ENCODE results near the gene U2AF2. TPM values are rescaled to one million over a fixed set of nuclear protein-coding genes. Genes with fewer than 3 reads are reported as not detected.

U2AF2 gene
- polyA plus RNA-seq, 1 donor from 2014 or later, result 129 TPM

DNA sequence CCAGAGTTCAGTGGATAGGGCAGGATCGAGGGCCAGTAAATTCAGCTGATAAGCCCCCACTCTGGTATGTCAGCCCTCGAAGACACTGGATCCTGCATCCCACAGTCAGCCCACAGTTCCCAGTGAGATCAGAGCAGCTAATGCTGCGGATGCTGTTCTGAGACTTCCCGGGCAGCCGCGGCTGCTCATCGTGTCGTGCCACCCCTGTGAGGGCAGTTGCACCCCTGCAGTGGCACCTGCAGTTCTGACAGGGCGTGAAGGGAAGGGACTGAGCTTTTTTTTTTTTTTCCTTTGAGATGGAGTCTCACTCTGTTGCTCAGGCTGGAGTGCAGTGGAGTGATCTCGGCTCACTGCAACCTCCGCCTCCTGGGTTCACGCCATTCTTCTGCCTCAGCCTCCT is 12.7 kb downstream of the U2AF2 start:
- Histone ChIP-seq H3K27ac (ENCODE audit: low read length) (no peak overlapping the region), H3K79me2 (replicated peaks; ENCODE audit: insufficient read depth, low read length) (peaks cover 12% of the 10 kb centered on the region), H3K9me2 (ENCODE audit: insufficient read depth, low read length) (no peaks in the 10 kb centered on the region), H4K20me1 (ENCODE audit: insufficient read depth) (peaks cover 8% of the 10 kb centered on the region), H3K36me3 (ENCODE audit: insufficient read depth, low read length) (no peaks in the 10 kb centered on the region), H3K9ac (ENCODE audit: low read length) (no peak overlapping the region), H3K4me2 (ENCODE audit: low read length) (no peak overlapping the region), H3K9me3 (ENCODE audit: low read length) (no peaks in the 10 kb centered on the region), H3K4me3 (ENCODE audit: low read length) (no peak overlapping the region), H3K27me3 (ENCODE audit: insufficient read depth, low read depth, low read length) (no peaks in the 10 kb centered on the region), H2AFZ (ENCODE audit: low read depth, low read length) (no peak overlapping the region), H3F3A (ENCODE audit: insufficient read depth, low read length, poor library complexity, severe bottlenecking) (no peaks in the 10 kb centered on the region)
- TF ChIP-seq, protein P1, sequence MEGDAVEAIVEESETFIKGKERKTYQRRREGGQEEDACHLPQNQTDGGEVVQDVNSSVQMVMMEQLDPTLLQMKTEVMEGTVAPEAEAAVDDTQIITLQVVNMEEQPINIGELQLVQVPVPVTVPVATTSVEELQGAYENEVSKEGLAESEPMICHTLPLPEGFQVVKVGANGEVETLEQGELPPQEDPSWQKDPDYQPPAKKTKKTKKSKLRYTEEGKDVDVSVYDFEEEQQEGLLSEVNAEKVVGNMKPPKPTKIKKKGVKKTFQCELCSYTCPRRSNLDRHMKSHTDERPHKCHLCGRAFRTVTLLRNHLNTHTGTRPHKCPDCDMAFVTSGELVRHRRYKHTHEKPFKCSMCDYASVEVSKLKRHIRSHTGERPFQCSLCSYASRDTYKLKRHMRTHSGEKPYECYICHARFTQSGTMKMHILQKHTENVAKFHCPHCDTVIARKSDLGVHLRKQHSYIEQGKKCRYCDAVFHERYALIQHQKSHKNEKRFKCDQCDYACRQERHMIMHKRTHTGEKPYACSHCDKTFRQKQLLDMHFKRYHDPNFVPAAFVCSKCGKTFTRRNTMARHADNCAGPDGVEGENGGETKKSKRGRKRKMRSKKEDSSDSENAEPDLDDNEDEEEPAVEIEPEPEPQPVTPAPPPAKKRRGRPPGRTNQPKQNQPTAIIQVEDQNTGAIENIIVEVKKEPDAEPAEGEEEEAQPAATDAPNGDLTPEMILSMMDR (IDR thresholded peaks at IDR 0.05; ENCODE audit: poor library complexity, severe bottlenecking), result no peak
- TF ChIP-seq SMC3 (conservative IDR thresholded peaks at IDR 0.05; ENCODE audit: poor library complexity) (no peak), POLR2AphosphoS5 (IDR thresholded peaks at IDR 0.05) (no peak), MXI1 (conservative IDR thresholded peaks at IDR 0.05; ENCODE audit: poor library complexity, severe bottlenecking) (no peak), RAD21 (conservative IDR thresholded peaks at IDR 0.05) (no peak), EP300 (conservative IDR thresholded peaks at IDR 0.05; ENCODE audit: poor library complexity, severe bottlenecking) (no peak), TAF1 (IDR thresholded peaks at IDR 0.05; ENCODE audit: low read depth) (no peak), EZH2 (IDR thresholded peaks at IDR 0.05; ENCODE audit: borderline replicate concordance, insufficient read depth, low read length, poor library complexity, severe bottlenecking) (no peak)
- TF ChIP-seq, protein P2, sequence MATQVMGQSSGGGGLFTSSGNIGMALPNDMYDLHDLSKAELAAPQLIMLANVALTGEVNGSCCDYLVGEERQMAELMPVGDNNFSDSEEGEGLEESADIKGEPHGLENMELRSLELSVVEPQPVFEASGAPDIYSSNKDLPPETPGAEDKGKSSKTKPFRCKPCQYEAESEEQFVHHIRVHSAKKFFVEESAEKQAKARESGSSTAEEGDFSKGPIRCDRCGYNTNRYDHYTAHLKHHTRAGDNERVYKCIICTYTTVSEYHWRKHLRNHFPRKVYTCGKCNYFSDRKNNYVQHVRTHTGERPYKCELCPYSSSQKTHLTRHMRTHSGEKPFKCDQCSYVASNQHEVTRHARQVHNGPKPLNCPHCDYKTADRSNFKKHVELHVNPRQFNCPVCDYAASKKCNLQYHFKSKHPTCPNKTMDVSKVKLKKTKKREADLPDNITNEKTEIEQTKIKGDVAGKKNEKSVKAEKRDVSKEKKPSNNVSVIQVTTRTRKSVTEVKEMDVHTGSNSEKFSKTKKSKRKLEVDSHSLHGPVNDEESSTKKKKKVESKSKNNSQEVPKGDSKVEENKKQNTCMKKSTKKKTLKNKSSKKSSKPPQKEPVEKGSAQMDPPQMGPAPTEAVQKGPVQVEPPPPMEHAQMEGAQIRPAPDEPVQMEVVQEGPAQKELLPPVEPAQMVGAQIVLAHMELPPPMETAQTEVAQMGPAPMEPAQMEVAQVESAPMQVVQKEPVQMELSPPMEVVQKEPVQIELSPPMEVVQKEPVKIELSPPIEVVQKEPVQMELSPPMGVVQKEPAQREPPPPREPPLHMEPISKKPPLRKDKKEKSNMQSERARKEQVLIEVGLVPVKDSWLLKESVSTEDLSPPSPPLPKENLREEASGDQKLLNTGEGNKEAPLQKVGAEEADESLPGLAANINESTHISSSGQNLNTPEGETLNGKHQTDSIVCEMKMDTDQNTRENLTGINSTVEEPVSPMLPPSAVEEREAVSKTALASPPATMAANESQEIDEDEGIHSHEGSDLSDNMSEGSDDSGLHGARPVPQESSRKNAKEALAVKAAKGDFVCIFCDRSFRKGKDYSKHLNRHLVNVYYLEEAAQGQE (IDR thresholded peaks at IDR 0.05; ENCODE audit: borderline replicate concordance), result no peak

DNA sequence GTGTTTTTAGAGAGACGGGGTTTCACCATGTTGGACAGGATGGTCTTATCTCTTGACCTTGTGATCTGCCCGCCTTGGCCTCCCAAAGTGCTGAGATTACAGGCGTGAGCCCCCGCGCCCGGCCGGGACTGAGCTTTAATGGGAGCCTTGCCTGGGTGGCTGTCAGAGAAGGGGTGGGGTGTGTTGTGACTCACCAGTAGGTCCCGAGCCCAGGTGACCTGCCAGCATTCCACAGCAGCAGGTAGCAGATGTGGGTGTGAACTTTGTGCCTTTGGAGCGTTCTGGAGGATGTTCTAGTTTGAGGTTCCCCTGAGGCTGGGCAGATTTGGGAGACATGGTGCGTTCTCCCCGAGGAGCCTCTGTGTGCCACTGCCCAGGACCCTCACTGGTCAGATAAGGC is 13.1 kb downstream of the U2AF2 start:
- H3K36me3 ChIP-seq (ENCODE audit: insufficient read depth, low read length), result no peaks in the 10 kb centered on the region
- H3K9me3 ChIP-seq (ENCODE audit: low read length), result no peaks in the 10 kb centered on the region
- H3K27me3 ChIP-seq (ENCODE audit: insufficient read depth, low read depth, low read length), result no peaks in the 10 kb centered on the region
- peaks cover 8% of the 10 kb centered on the region for H4K20me1 ChIP-seq (ENCODE audit: insufficient read depth)
- no peak for TF ChIP-seq POLR2AphosphoS5 (IDR thresholded peaks at IDR 0.05)
- TF ChIP-seq, protein P2 (IDR thresholded peaks at IDR 0.05; ENCODE audit: borderline replicate concordance), result no peak
- no peak for TF ChIP-seq EZH2 (IDR thresholded peaks at IDR 0.05; ENCODE audit: borderline replicate concordance, insufficient read depth, low read length, poor library complexity, severe bottlenecking)
- no peak for TF ChIP-seq EP300 (conservative IDR thresholded peaks at IDR 0.05; ENCODE audit: poor library complexity, severe bottlenecking)
- TF ChIP-seq RAD21 (conservative IDR thresholded peaks at IDR 0.05), result no peak
- no peak for TF ChIP-seq SMC3 (conservative IDR thresholded peaks at IDR 0.05; ENCODE audit: poor library complexity)
- TF ChIP-seq TAF1 (IDR thresholded peaks at IDR 0.05; ENCODE audit: low read depth), result no peak
- TF ChIP-seq MXI1 (conservative IDR thresholded peaks at IDR 0.05; ENCODE audit: poor library complexity, severe bottlenecking), result no peak
- TF ChIP-seq, protein P1 (IDR thresholded peaks at IDR 0.05; ENCODE audit: poor library complexity, severe bottlenecking), result no peak
- no peak overlapping the region for H3K9ac ChIP-seq (ENCODE audit: low read length)
- peaks cover 16% of the 10 kb centered on the region for H3K79me2 ChIP-seq (replicated peaks; ENCODE audit: insufficient read depth, low read length)
- H3K27ac ChIP-seq (ENCODE audit: low read length), result no peak overlapping the region
- no peaks in the 10 kb centered on the region for H3F3A ChIP-seq (ENCODE audit: insufficient read depth, low read length, poor library complexity, severe bottlenecking)
- no peak overlapping the region for H2AFZ ChIP-seq (ENCODE audit: low read depth, low read length)
- H3K4me2 ChIP-seq (ENCODE audit: low read length), result no peak overlapping the region
- H3K4me3 ChIP-seq (ENCODE audit: low read length), result no peak overlapping the region
- H3K9me2 ChIP-seq (ENCODE audit: insufficient read depth, low read length), result no peaks in the 10 kb centered on the region

Measured in neural cell (in vitro differentiated cells).